ENCODE measurements around the gene TMSB10. TPM values are rescaled to one million over a fixed set of nuclear protein-coding genes. Genes with fewer than 3 reads are reported as not detected.
"Not testable (repeated sequence)": the region's sequence is repeated elsewhere in the genome, so short reads cannot be mapped to it uniquely, and the experiment has no call there.

Gene TMSB10
- total RNA-seq = 1,000 to 10,000 TPM; 1,502 to 3,073 TPM

GRCh38 chr2:84905181-84906107 is at the start of gene TMSB10:
Gene TMSB10, plus strand, starts transcription at chr2:84905656.
- H3K9me3 Mint-ChIP-seq = peaks cover 16% of the 10 kb centered on the region
- H3K4me1 Mint-ChIP-seq (ENCODE audit: low read depth in 2 of 2) = peaks cover 77% of the 10 kb centered on the region in 2 donors
- H3K4me3 Mint-ChIP-seq = peak within 1 kb of the TSS; percentile 85
- peak within 1 kb of the TSS; percentile 70 to 99 for H3K27ac Mint-ChIP-seq
- DNase-seq (ENCODE audit: low spot score) = peak; percentile 90
- no peaks in the 10 kb centered on the region for H3K27me3 Mint-ChIP-seq
- peaks cover 29% of the 10 kb centered on the region for H3K36me3 Mint-ChIP-seq
- ATAC-seq = peak; percentile 85 to 88

- peak; percentile 18 for DNase-seq (ENCODE audit: low spot score)
- Mint-ChIP-seq H3K9me3 (peaks cover 4% of the 10 kb centered on the region), H3K27me3 (no peaks in the 10 kb centered on the region), H3K4me3 (no peak overlapping the region), H3K4me1 (ENCODE audit: low read depth in 2 of 2) (peaks cover 47 to 53% of the 10 kb centered on the region in 2 donors), H3K27ac (peak overlapping the region in 1 of 2 donors; percentile 65), H3K36me3 (peaks cover 6% of the 10 kb centered on the region)
- ATAC-seq = no peak
Observed at GRCh38 chr2:84855731-84856130, 49.7 kb upstream of the TMSB10 start.

DNA sequence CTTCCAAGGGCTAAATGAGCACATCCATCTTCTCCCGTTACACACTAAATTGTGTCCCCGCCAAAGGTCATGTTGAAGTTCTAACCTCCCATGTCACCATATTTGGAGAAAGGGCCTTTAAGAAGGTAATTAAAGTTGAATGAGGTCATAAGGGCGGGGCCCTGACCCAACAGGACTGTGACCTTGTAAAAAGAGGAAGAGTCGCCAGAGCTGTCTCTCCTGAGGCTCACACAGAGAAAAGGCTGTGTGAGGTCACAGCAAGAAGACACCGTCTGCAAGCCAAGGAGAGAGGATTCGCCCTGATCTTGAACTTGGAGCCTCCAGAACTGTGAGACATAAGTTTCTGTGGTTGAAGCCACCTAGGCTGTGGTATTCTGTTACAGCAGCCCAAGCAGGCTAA is 48.7 kb upstream of the TMSB10 start:
- no peaks in the 10 kb centered on the region for H3K27me3 Mint-ChIP-seq
- DNase-seq (ENCODE audit: low spot score) (peak; percentile 44), ATAC-seq (peak; percentile 32 to 74)
- peak overlapping the region; percentile 22 to 65 for H3K27ac Mint-ChIP-seq
- peak overlapping the region; percentile 32 for H3K4me3 Mint-ChIP-seq
- peaks cover 4% of the 10 kb centered on the region for H3K9me3 Mint-ChIP-seq
- peaks cover 6% of the 10 kb centered on the region for H3K36me3 Mint-ChIP-seq
- H3K4me1 Mint-ChIP-seq (ENCODE audit: low read depth in 2 of 2) = peaks cover 44 to 48% of the 10 kb centered on the region in 2 donors

GRCh38 chr2:84857566-84857965 is 47.9 kb upstream of the TMSB10 start:
- Mint-ChIP-seq H3K27me3 (no peaks in the 10 kb centered on the region), H3K4me1 (ENCODE audit: low read depth in 2 of 2) (peaks cover 39 to 48% of the 10 kb centered on the region in 2 donors), H3K36me3 (peaks cover 6% of the 10 kb centered on the region), H3K9me3 (peaks cover 4% of the 10 kb centered on the region), H3K27ac (peak overlapping the region; percentile 22 to 65), H3K4me3 (no peak overlapping the region)
- DNase-seq (ENCODE audit: low spot score) = peak; percentile 56
- ATAC-seq = no peak

DNA sequence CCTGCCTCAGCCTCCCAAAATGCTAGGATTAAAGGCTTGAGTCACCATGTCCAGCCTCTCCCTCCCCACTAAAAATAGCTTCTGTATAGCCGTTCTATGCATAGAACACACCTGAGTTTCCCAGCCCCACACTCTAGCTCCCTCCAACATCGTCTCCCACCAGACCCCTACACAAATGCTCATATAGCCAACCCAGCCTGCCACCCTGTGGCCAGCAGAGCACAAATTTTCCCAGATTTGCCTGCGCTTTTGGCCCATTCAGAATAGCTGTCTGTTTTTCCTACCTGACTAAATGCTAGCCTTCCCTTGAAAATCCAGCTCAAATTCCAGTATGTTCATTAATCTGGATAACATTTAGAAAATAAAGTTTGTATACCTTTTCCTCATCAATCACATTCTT is 47.3 kb upstream of the TMSB10 start:
- peak; percentile 23 for DNase-seq (ENCODE audit: low spot score)
- Mint-ChIP-seq H3K27me3 (no peaks in the 10 kb centered on the region), H3K36me3 (peaks cover 3% of the 10 kb centered on the region), H3K4me3 (no peak overlapping the region), H3K9me3 (peaks cover under 1% of the 10 kb centered on the region), H3K27ac (peak overlapping the region; percentile 22 to 65), H3K4me1 (ENCODE audit: low read depth in 2 of 2) (peaks cover 37 to 48% of the 10 kb centered on the region in 2 donors)
- ATAC-seq = no peak

DNA sequence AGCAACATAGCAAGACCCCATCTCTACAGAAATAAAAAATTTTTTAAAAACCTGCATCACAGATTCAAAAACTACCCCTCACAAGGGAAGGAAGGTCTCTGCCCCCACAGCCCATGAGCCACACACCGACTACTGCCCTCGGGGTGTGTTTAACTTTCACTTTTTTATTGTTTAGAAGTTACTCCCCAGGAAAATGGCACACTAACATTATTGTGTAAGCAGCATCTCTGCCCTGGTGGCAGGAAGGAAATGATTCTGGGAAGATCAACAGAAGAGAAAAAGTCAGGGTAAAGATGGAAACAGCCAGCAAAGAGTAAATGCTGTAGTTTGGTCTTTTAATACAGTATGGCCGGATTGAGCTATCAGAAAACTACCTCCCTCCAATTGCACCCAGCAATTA is 46.5 kb upstream of the TMSB10 start:
- Mint-ChIP-seq H3K4me3 (peak overlapping the region; percentile 30), H3K36me3 (no peaks in the 10 kb centered on the region), H3K27ac (peak overlapping the region; percentile 22 to 50), H3K4me1 (ENCODE audit: low read depth in 2 of 2) (peaks cover 37 to 48% of the 10 kb centered on the region in 2 donors), H3K9me3 (no peaks in the 10 kb centered on the region), H3K27me3 (no peaks in the 10 kb centered on the region)
- ATAC-seq (no peak), DNase-seq (ENCODE audit: low spot score) (no peak)

GRCh38 chr2:84861539-84861938 is 43.9 kb upstream of the TMSB10 start:
- Mint-ChIP-seq H3K36me3 (no peaks in the 10 kb centered on the region), H3K27ac (peak overlapping the region in 1 of 2 donors; percentile 16), H3K27me3 (no peaks in the 10 kb centered on the region), H3K4me1 (ENCODE audit: low read depth in 2 of 2) (peaks cover 35 to 45% of the 10 kb centered on the region in 2 donors), H3K4me3 (no peak overlapping the region), H3K9me3 (no peaks in the 10 kb centered on the region)
- no peak for DNase-seq (ENCODE audit: low spot score)
- no peak for ATAC-seq

DNA sequence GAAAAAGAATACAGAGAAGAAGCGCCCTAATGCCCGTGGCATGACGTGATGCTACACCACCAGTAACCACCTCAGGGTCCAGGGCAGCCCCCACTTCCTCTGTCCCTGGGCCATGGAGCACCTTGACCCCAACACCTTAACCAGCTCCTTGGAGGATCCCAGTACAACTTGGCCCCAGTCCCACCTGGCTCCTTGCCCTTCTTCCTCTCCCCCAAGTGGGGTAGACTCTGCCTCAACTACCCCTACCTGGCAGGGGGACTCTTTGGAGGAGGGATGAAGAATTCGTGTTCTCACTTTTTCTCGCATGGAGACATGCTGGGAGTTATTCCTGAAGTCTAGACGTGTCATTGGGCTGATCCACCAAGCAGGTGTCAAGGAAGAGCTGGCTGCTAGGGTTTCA is 43.5 kb upstream of the TMSB10 start:
- Mint-ChIP-seq H3K4me3 (no peak overlapping the region), H3K9me3 (no peaks in the 10 kb centered on the region), H3K27me3 (no peaks in the 10 kb centered on the region), H3K27ac (peak overlapping the region in 1 of 2 donors; percentile 16), H3K36me3 (no peaks in the 10 kb centered on the region), H3K4me1 (ENCODE audit: low read depth in 2 of 2) (peaks cover 30 to 41% of the 10 kb centered on the region in 2 donors)
- ATAC-seq (no peak), DNase-seq (ENCODE audit: low spot score) (peak; percentile 53)

DNA sequence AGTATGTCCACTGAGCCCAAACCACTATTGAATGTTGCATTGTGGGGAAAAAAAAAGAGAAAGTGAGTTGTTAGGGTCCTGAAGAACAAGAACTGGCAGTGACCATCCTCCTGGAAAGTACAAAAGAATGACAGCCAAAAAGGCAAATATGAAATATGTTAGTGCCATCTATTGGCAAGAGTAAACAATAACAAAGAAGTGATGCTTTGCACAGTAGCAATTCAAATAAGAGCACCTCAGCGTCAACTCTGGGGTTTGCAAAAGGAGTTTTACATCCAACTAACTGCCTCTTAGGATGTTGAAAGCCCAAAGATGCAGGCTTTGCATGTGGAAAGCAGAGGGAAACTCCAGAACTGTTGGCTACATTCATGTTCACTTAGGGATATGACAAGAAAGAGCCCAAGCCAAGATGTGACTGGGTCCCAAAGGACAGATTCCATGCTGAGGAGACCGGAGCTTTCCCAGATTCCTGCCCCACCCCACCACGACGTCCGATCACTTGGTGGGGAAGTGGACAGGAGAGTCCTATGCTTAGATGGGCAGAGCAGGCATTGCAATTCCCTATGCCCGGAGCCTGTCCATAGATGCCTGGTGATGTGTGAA is 40.2 kb upstream of the TMSB10 start:
- Mint-ChIP-seq H3K36me3 (no peaks in the 10 kb centered on the region), H3K4me1 (ENCODE audit: low read depth in 2 of 2) (peaks cover 7 to 12% of the 10 kb centered on the region in 2 donors), H3K9me3 (no peaks in the 10 kb centered on the region), H3K27me3 (no peaks in the 10 kb centered on the region), H3K4me3 (no peak overlapping the region), H3K27ac (peak overlapping the region; percentile 53 to 76)
- ATAC-seq = no peak
- peak; percentile 44 for DNase-seq (ENCODE audit: low spot score)

DNA sequence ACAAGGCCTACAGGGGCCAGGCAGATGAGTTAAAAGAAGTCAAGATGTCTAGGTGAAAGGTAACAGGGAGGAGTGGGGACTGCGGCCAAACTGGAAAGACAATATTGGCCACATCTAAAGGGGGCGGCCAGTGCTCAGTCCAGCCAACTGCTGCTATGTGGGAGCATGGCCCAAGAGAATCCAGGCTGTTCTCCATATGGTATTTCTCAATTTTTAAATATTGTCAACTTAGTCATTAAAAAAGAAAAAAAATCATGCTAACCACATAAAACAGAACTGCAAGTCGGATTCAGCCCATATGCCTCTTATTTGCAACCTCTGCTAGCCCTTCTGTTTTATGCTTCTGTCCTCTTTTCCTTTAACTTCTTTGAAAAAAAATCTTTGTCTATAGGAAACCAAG is 39.3 kb upstream of the TMSB10 start:
- no peak overlapping the region for H3K27ac Mint-ChIP-seq
- H3K9me3 Mint-ChIP-seq = no peaks in the 10 kb centered on the region
- H3K36me3 Mint-ChIP-seq = no peaks in the 10 kb centered on the region
- no peak for DNase-seq (ENCODE audit: low spot score)
- peaks cover 0 to 3% of the 10 kb centered on the region in 2 donors for H3K27me3 Mint-ChIP-seq
- ATAC-seq = no peak
- H3K4me3 Mint-ChIP-seq = no peak overlapping the region
- peaks cover 7 to 10% of the 10 kb centered on the region in 2 donors for H3K4me1 Mint-ChIP-seq (ENCODE audit: low read depth in 2 of 2)

DNA sequence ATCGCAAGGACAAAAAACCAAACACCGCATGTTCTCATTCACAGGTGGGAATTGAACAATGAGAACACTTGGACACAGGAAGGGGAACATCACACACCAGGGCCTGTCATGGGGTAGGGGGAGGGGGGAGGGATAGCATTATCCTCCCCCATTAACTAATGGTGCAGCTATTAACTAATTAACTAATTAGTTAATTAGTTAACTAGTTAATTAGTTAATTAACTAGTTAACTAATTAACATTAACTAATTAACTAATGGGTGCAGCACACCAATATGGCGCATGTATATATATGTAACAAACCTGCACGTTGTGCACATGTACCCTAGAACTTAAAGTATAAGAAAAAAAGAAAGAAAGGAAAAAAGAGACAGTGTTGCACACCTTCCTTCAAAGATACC is 37.1 kb upstream of the TMSB10 start:
- not testable (repeated sequence) for H3K4me3 Mint-ChIP-seq; H3K36me3 Mint-ChIP-seq; DNase-seq (ENCODE audit: low spot score); H3K9me3 Mint-ChIP-seq; H3K27me3 Mint-ChIP-seq; ATAC-seq; H3K27ac Mint-ChIP-seq; H3K4me1 Mint-ChIP-seq (ENCODE audit: low read depth in 2 of 2)

DNA sequence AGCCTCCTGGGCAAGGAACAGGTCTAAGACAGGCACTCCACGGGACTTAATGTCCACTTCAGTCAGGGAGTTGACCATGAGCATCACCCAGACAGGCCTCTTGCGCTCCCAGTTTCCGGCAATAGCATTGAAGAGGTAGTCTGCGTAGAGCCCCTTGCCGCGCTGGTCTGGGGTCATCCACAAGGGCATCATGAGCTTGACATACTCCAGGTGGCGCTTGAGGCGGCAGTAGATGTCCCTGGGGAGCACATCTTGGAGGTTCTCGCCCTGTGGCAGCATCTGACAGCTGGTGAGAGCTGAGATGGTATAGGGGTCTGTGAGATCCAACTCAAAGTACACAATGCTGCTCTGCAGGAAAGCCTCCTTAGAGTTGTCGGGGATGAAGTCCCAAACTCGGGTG is 35.1 kb upstream of the TMSB10 start:
- ATAC-seq (no peak), DNase-seq (ENCODE audit: low spot score) (peak; percentile 57)
- Mint-ChIP-seq H3K4me3 (no peak overlapping the region), H3K9me3 (no peaks in the 10 kb centered on the region), H3K27me3 (peaks cover 0 to 6% of the 10 kb centered on the region in 2 donors), H3K36me3 (no peaks in the 10 kb centered on the region), H3K4me1 (ENCODE audit: low read depth in 2 of 2) (peaks cover 11 to 17% of the 10 kb centered on the region in 2 donors), H3K27ac (peak overlapping the region in 1 of 2 donors; percentile 36)

DNA sequence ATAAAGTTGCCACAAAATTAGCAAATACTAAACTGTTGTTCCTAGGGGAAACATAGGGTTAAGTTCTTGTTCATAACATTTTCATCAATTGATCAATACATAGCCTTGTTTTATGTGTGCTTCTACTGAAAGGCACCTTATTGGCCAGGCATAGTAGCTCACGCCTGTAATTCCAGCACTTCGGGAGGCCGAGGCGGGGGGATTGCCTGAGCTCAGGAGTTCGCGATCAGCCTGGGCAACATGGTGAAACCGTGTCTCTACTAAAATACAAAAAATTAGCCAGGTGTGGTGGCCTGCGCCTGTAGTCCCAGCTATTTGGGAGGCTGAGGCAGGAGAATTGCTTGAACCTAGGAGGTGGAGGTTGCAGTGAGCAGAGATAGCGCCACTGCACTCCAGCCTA is 32.8 kb upstream of the TMSB10 start:
- Mint-ChIP-seq H3K27me3 (peaks cover 5 to 15% of the 10 kb centered on the region in 2 donors), H3K4me1 (ENCODE audit: low read depth in 2 of 2) (peaks cover 11 to 16% of the 10 kb centered on the region in 2 donors)
- H3K4me3 Mint-ChIP-seq, ATAC-seq, H3K27ac Mint-ChIP-seq, H3K9me3 Mint-ChIP-seq, H3K36me3 Mint-ChIP-seq: not testable (repeated sequence)
- DNase-seq (ENCODE audit: low spot score) = peak; percentile 42

- peaks cover 11 to 16% of the 10 kb centered on the region in 2 donors for H3K4me1 Mint-ChIP-seq (ENCODE audit: low read depth in 2 of 2)
- H3K9me3 Mint-ChIP-seq = no peaks in the 10 kb centered on the region
- H3K27ac Mint-ChIP-seq = no peak overlapping the region
- no peak overlapping the region for H3K4me3 Mint-ChIP-seq
- H3K36me3 Mint-ChIP-seq = no peaks in the 10 kb centered on the region
- DNase-seq (ENCODE audit: low spot score) (no peak), ATAC-seq (no peak)
- H3K27me3 Mint-ChIP-seq = peaks cover 10 to 19% of the 10 kb centered on the region in 2 donors
Observed at GRCh38 chr2:84873350-84873749, 32.1 kb upstream of the TMSB10 start.
